IPS-NIHi7 (cell line): ENCODE data around the gene TUFM.
"Not testable (repeated sequence)": the region's sequence is repeated elsewhere in the genome, so short reads cannot be mapped to it uniquely, and the experiment has no call there.

ENCODE experiments used
- DNase-seq: peaks from one replicate; pipeline ENCODE4 v3.0.0; 2012; ENCODE audit warnings: mixed read lengths; ENCODE audit errors: extremely low spot score

Gene TUFM

GRCh38 chr16:28802235-28803019 is 43.7 kb downstream of the TUFM start:
- DNase-seq = not testable (repeated sequence)
